Measurements from ENCODE around the gene MXD1. TPM values are rescaled to one million over a fixed set of nuclear protein-coding genes. Genes with fewer than 3 reads are reported as not detected.

MXD1 gene
- total and polyA plus RNA-seq, 2 donors (not counting 1 experiment from before 2014, with no cell fraction given) = 16.0 to 20.6 TPM

GRCh38 chr2:69947325-69947931, 32.5 kb downstream of the MXD1 start:
- H2AFZ ChIP-seq (ENCODE audit: insufficient read depth, low read depth, low read length, poor library complexity, severe bottlenecking) = no peak overlapping the region
- H3K36me3 ChIP-seq (replicated peaks in 1 of 2; ENCODE audit: control extremely low read depth in 1 of 2, control insufficient read depth in 1 of 2, extremely low read depth in 1 of 2, insufficient read depth in 2 of 2, low read length in 1 of 2) = peaks cover 0 to 8% of the 10 kb centered on the region in 2 experiments
- 100% methylated on average over 2 of the region's 4 CpGs for WGBS (ENCODE audit: insufficient coverage)
- no peaks in the 10 kb centered on the region for H3K9me3 ChIP-seq (ENCODE audit: control extremely low read depth in 1 of 3, control insufficient read depth in 2 of 3, insufficient read depth in 1 of 3, low read length in 2 of 3)
- no peak overlapping the region for H3K4me3 Mint-ChIP-seq
- ATAC-seq (ENCODE audit: low read depth) (no peak), DNase-seq (no peak)
- no peak for TF ChIP-seq CTCF (IDR thresholded peaks at IDR 0.05)
- TF ChIP-seq EZH2 (IDR thresholded peaks at IDR 0.05; ENCODE audit: borderline replicate concordance, insufficient read depth, low read depth, low read length, poor library complexity, severe bottlenecking) = no peak
- no peak overlapping the region for H3K4me2 ChIP-seq (replicated peaks; ENCODE audit: low read depth, low read length, poor library complexity, severe bottlenecking)
- H3K4me1 Mint-ChIP-seq = peaks cover 7% of the 10 kb centered on the region
- H3K79me2 ChIP-seq (ENCODE audit: control insufficient read depth, insufficient read depth, low read length) = no peaks in the 10 kb centered on the region
- no peak overlapping the region for H3K4me3 ChIP-seq (ENCODE audit: control extremely low read depth in 1 of 5, extremely low read depth in 1 of 5, insufficient read depth in 1 of 5, low read depth in 2 of 5, low read length in 4 of 5)
- ChIA-PET POLR2A (no interaction called here), CTCF (interaction anchor here (1.5 kb wide), 1 partner anchor 124 kb away, joined by 4 read pairs; no protein-coding TSS in a partner anchor)
- H3K27ac ChIP-seq (ENCODE audit: low read length in 2 of 2) = no peak overlapping the region
- H4K20me1 ChIP-seq (ENCODE audit: control insufficient read depth, insufficient read depth, low read length, poor library complexity, severe bottlenecking) = no peaks in the 10 kb centered on the region
- H3K4me1 ChIP-seq (ENCODE audit: control insufficient read depth in 2 of 2, insufficient read depth in 2 of 2, low read length in 2 of 2) = peaks cover 0 to 8% of the 10 kb centered on the region in 2 donors
- H3K27me3 ChIP-seq (replicated peaks in 1 of 4; ENCODE audit: control extremely low read depth in 1 of 4, control insufficient read depth in 3 of 4, insufficient read depth in 4 of 4, low read length in 3 of 4) = no peaks in the 10 kb centered on the region
- no peak overlapping the region for H3K27ac Mint-ChIP-seq
- no peaks in the 10 kb centered on the region for H3K9me3 Mint-ChIP-seq (ENCODE audit: insufficient read depth)
- H3K9ac ChIP-seq (ENCODE audit: low read length) = no peak overlapping the region
- intact Hi-C loops (cut with micrococcal nuclease) = no loop called here
- H3K27me3 Mint-ChIP-seq = no peaks in the 10 kb centered on the region
